Measurements from ENCODE around the gene AGO3. TPM values are rescaled to one million over a fixed set of nuclear protein-coding genes. Genes with fewer than 3 reads are reported as not detected.

Gene AGO3
- total RNA-seq, 1 experiment from 2014 or later, result 39.4 TPM

GRCh38 chr1:35894656-35895055, 36.2 kb upstream of the AGO3 start:
- ATAC-seq, result no peak
- no peak overlapping the region for H3K27ac ChIP-seq (ENCODE audit: low read length)
- H3K4me3 ChIP-seq (ENCODE audit: low read depth in 2 of 2, low read length in 2 of 2), result no peak overlapping the region
- no peaks in the 10 kb centered on the region for H3K9me3 ChIP-seq (ENCODE audit: control insufficient read depth, insufficient read depth, low read depth, low read length)
- peaks cover 22% of the 10 kb centered on the region for H3K36me3 ChIP-seq (ENCODE audit: control insufficient read depth, insufficient read depth, low read length)
- intact Hi-C loops (cut with micrococcal nuclease; ENCODE audit: unreplicated experiment), result no loop called here
- DNase-seq (ENCODE audit: low read depth, low spot score), result no peak
- CTCF ChIA-PET, result no interaction called here
- in situ Hi-C loops (cut with HindIII; ENCODE audit: low pct_unique_long_range_greater_than_20kb, low sequenced_read_pairs), result no loop called here
- no peaks in the 10 kb centered on the region for H3K4me1 ChIP-seq (ENCODE audit: control insufficient read depth, insufficient read depth, low read length)
- TF ChIP-seq POLR2AphosphoS5 (IDR thresholded peaks at IDR 0.05; ENCODE audit: low read depth, low read length), result no peak
- BruUV-seq (replicated peaks), result no TSS peak
- no peaks in the 10 kb centered on the region for H3K27me3 ChIP-seq (ENCODE audit: control insufficient read depth, insufficient read depth, low read length)
- POLR2A ChIA-PET, result no interaction called here

- Histone ChIP-seq H3K4me3 (ENCODE audit: low read depth in 2 of 2, low read length in 2 of 2) (no peak overlapping the region), H3K27me3 (ENCODE audit: control insufficient read depth, insufficient read depth, low read length) (no peaks in the 10 kb centered on the region), H3K27ac (ENCODE audit: low read length) (no peak overlapping the region), H3K9me3 (ENCODE audit: control insufficient read depth, insufficient read depth, low read depth, low read length) (no peaks in the 10 kb centered on the region), H3K4me1 (ENCODE audit: control insufficient read depth, insufficient read depth, low read length) (no peaks in the 10 kb centered on the region), H3K36me3 (ENCODE audit: control insufficient read depth, insufficient read depth, low read length) (peaks cover 12% of the 10 kb centered on the region; the same call in 1 of the 2 replicates)
- ATAC-seq (no peak), DNase-seq (ENCODE audit: low read depth, low spot score) (no peak)
- CTCF ChIA-PET, result no interaction called here
- no TSS peak for BruUV-seq (replicated peaks)
- in situ Hi-C loops (cut with HindIII; ENCODE audit: low pct_unique_long_range_greater_than_20kb, low sequenced_read_pairs), result no loop called here
- intact Hi-C loops (cut with micrococcal nuclease; ENCODE audit: unreplicated experiment), result no loop called here
- POLR2A ChIA-PET, result no interaction called here
- TF ChIP-seq POLR2AphosphoS5 (IDR thresholded peaks at IDR 0.05; ENCODE audit: low read depth, low read length) (no peak), SIN3A (IDR thresholded peaks at IDR 0.05; ENCODE audit: borderline replicate concordance, insufficient read depth, low read depth, low read length) (no peak), TCF7L2 (IDR thresholded peaks at IDR 0.05; ENCODE audit: low read depth, low read length) (no peak), CTCF (IDR thresholded peaks at IDR 0.05) (no peak; the same call in 1 of the 2 replicates), REST (IDR thresholded peaks at IDR 0.05; ENCODE audit: insufficient read depth in 1 of 2, low read depth in 2 of 2, low read length in 1 of 2) (no peak)
These were observed 31.0 kb upstream of the AGO3 start for GRCh38 chr1:35899941-35900340.

- Histone ChIP-seq H3K27me3 (ENCODE audit: control insufficient read depth, insufficient read depth, low read length) (no peaks in the 10 kb centered on the region), H3K27ac (ENCODE audit: low read length) (no peak overlapping the region), H3K36me3 (ENCODE audit: control insufficient read depth, insufficient read depth, low read length) (0 out of 2 replicates have a peak, but pooled peaks cover 8% of the 10 kb centered on the region), H3K4me3 (ENCODE audit: low read depth in 2 of 2, low read length in 2 of 2) (no peak overlapping the region), H3K9me3 (ENCODE audit: control insufficient read depth, insufficient read depth, low read depth, low read length) (no peaks in the 10 kb centered on the region), H3K4me1 (ENCODE audit: control insufficient read depth, insufficient read depth, low read length) (no peaks in the 10 kb centered on the region)
- ATAC-seq, result no peak
- BruUV-seq (replicated peaks), result no TSS peak
- in situ Hi-C loops (cut with HindIII; ENCODE audit: low pct_unique_long_range_greater_than_20kb, low sequenced_read_pairs) (no loop called here), intact Hi-C loops (cut with micrococcal nuclease; ENCODE audit: unreplicated experiment) (no loop called here)
- DNase-seq (ENCODE audit: low read depth, low spot score), result no peak
- CTCF ChIA-PET, result no interaction called here
- TF ChIP-seq CTCF (IDR thresholded peaks at IDR 0.05) (no peak), REST (IDR thresholded peaks at IDR 0.05; ENCODE audit: insufficient read depth in 1 of 2, low read depth in 2 of 2, low read length in 1 of 2) (no peak), TCF7L2 (IDR thresholded peaks at IDR 0.05; ENCODE audit: low read depth, low read length) (no peak), POLR2AphosphoS5 (IDR thresholded peaks at IDR 0.05; ENCODE audit: low read depth, low read length) (no peak), SIN3A (IDR thresholded peaks at IDR 0.05; ENCODE audit: borderline replicate concordance, insufficient read depth, low read depth, low read length) (no peak)
- POLR2A ChIA-PET, result no interaction called here
These were observed 29.7 kb upstream of the AGO3 start for GRCh38 chr1:35901235-35901634.

All from Panc1 (cell line).